ENCODE results near the gene CES2. TPM values are rescaled to one million over a fixed set of nuclear protein-coding genes. Genes with fewer than 3 reads are reported as not detected.
A peak's percentile ranks its signal among the peaks of the same experiment; 100 is the strongest.
"Not testable (repeated sequence)": the region's sequence is repeated elsewhere in the genome, so short reads cannot be mapped to it uniquely, and the experiment has no call there.

CES2 gene
- total RNA-seq, 1 donor from 2014 or later, result 35.8 TPM

GRCh38 chr16:66952430-66953110, 17.3 kb downstream of the CES2 start:
- ATAC-seq (no peak), DNase-seq (no peak)
- intact Hi-C loops (cut with DNase I), result no loop called here
- Histone ChIP-seq H3K9me3 (no peaks in the 10 kb centered on the region), H3K4me3 (no peak overlapping the region), H3K4me1 (peaks cover 8% of the 10 kb centered on the region), H3K36me3 (no peaks in the 10 kb centered on the region), H3K27ac (no peak overlapping the region), H3K27me3 (peaks cover 20% of the 10 kb centered on the region)
- no peak for TF ChIP-seq CTCF (IDR thresholded peaks at IDR 0.05)

GRCh38 chr16:66953462-66954096, 18.3 kb downstream of the CES2 start:
- H3K27ac ChIP-seq, result no peak overlapping the region
- H3K9me3 ChIP-seq, result no peaks in the 10 kb centered on the region
- peaks cover 4% of the 10 kb centered on the region for H3K4me1 ChIP-seq
- H3K36me3 ChIP-seq, result no peaks in the 10 kb centered on the region
- no peak for TF ChIP-seq CTCF (IDR thresholded peaks at IDR 0.05)
- H3K27me3 ChIP-seq, result peaks cover 20% of the 10 kb centered on the region
- H3K4me3 ChIP-seq, result no peak overlapping the region
- DNase-seq (no peak), ATAC-seq (no peak)
- intact Hi-C loops (cut with DNase I), result no loop called here

- Histone ChIP-seq H3K36me3 (no peaks in the 10 kb centered on the region), H3K4me1 (no peaks in the 10 kb centered on the region), H3K9me3 (no peaks in the 10 kb centered on the region), H3K27ac (no peak overlapping the region), H3K4me3 (no peak overlapping the region), H3K27me3 (peaks cover 14% of the 10 kb centered on the region)
- ATAC-seq (peak; percentile 95), DNase-seq (no peak)
- TF ChIP-seq CTCF (IDR thresholded peaks at IDR 0.05), result peak; percentile 85
- intact Hi-C loops (cut with DNase I), result no loop called here
Observed at GRCh38 chr16:66954097-66954659, 18.9 kb downstream of the CES2 start.

- H3K4me1 ChIP-seq; H3K9me3 ChIP-seq; H3K27me3 ChIP-seq; ATAC-seq; intact Hi-C loops (cut with DNase I); H3K4me3 ChIP-seq; DNase-seq; H3K27ac ChIP-seq; H3K36me3 ChIP-seq: not testable (repeated sequence)
Observed at GRCh38 chr16:66955363-66956153, 20.2 kb downstream of the CES2 start.

GRCh38 chr16:66956154-66956457, 20.8 kb downstream of the CES2 start:
- H3K4me3 ChIP-seq; intact Hi-C loops (cut with DNase I); H3K27me3 ChIP-seq; DNase-seq; H3K27ac ChIP-seq; H3K9me3 ChIP-seq; ATAC-seq; H3K4me1 ChIP-seq; H3K36me3 ChIP-seq: not testable (repeated sequence)

GRCh38 chr16:66958857-66959703, 23.8 kb downstream of the CES2 start:
- DNase-seq (no peak), ATAC-seq (no peak)
- Histone ChIP-seq H3K4me1 (no peaks in the 10 kb centered on the region), H3K9me3 (no peaks in the 10 kb centered on the region), H3K27me3 (no peaks in the 10 kb centered on the region), H3K4me3 (no peak overlapping the region), H3K36me3 (no peaks in the 10 kb centered on the region), H3K27ac (no peak overlapping the region)
- TF ChIP-seq CTCF (IDR thresholded peaks at IDR 0.05), result no peak
- intact Hi-C loops (cut with DNase I), result no loop called here
